ENCODE data around the gene MEIS3. TPM values are rescaled to one million over a fixed set of nuclear protein-coding genes. Genes with fewer than 3 reads are reported as not detected.
A peak's percentile ranks its signal among the peaks of the same experiment; 100 is the strongest.

The MEIS3 gene
- total and polyA plus RNA-seq, 2 experiments from 2014 or later = 20.1 to 56.1 TPM

GRCh38 chr19:47445937-47446402, 26.6 kb upstream of the MEIS3 start:
- Histone ChIP-seq H3F3A (ENCODE audit: insufficient read depth) (no peaks in the 10 kb centered on the region), H2AFZ (no peak overlapping the region), H3K36me3 (ENCODE audit: low read depth) (no peaks in the 10 kb centered on the region), H3K27me3 (replicated peaks; ENCODE audit: insufficient read depth) (peaks cover 79% of the 10 kb centered on the region), H3K9me2 (ENCODE audit: insufficient read depth) (no peaks in the 10 kb centered on the region), H3K9ac (no peak overlapping the region), H3K9me3 (ENCODE audit: low read depth) (no peaks in the 10 kb centered on the region), H3K4me3 (no peak overlapping the region), H4K20me1 (ENCODE audit: insufficient read depth) (no peaks in the 10 kb centered on the region), H3K79me2 (ENCODE audit: insufficient read depth) (no peaks in the 10 kb centered on the region), H3K4me1 (ENCODE audit: insufficient read depth) (no peaks in the 10 kb centered on the region), H3K4me2 (ENCODE audit: unreplicated experiment) (no peak overlapping the region), H3K27ac (no peak overlapping the region)
- in situ Hi-C loops (cut with MboI) = no loop called here
- 9 to 10% methylated on average over 7 to 22 of the region's 22 CpGs for WGBS, 2 experiments (ENCODE audit: low coverage in 1 of 2, low lambda C conversion rate in 2 of 2, missing lambda C conversion rate in 2 of 2)
- DNase-seq = peak; percentile 36
- TF ChIP-seq EZH2 (IDR thresholded peaks at IDR 0.05; ENCODE audit: insufficient read depth, poor library complexity, severe bottlenecking) (peak; percentile 20), EZH2phosphoT487 (IDR thresholded peaks at IDR 0.05; ENCODE audit: insufficient read depth, low read depth) (no peak)

- WGBS, 2 experiments (ENCODE audit: low coverage in 1 of 2, low lambda C conversion rate in 2 of 2, missing lambda C conversion rate in 2 of 2) = 44% methylated on average over 4 of the region's 4 CpGs
- Histone ChIP-seq H3K9me3 (ENCODE audit: low read depth) (no peaks in the 10 kb centered on the region), H3K79me2 (ENCODE audit: insufficient read depth) (no peaks in the 10 kb centered on the region), H3K4me1 (ENCODE audit: insufficient read depth) (no peaks in the 10 kb centered on the region), H3K36me3 (ENCODE audit: low read depth) (no peaks in the 10 kb centered on the region), H3K27me3 (replicated peaks; ENCODE audit: insufficient read depth) (peaks cover 79% of the 10 kb centered on the region), H3K27ac (no peak overlapping the region), H3K4me3 (no peak overlapping the region), H3F3A (ENCODE audit: insufficient read depth) (no peaks in the 10 kb centered on the region), H3K4me2 (ENCODE audit: unreplicated experiment) (no peak overlapping the region), H3K9me2 (ENCODE audit: insufficient read depth) (no peaks in the 10 kb centered on the region), H2AFZ (no peak overlapping the region), H4K20me1 (ENCODE audit: insufficient read depth) (no peaks in the 10 kb centered on the region), H3K9ac (no peak overlapping the region)
- TF ChIP-seq EZH2phosphoT487 (IDR thresholded peaks at IDR 0.05; ENCODE audit: insufficient read depth, low read depth) = no peak
- TF ChIP-seq EZH2 (IDR thresholded peaks at IDR 0.05; ENCODE audit: insufficient read depth, poor library complexity, severe bottlenecking) = peak; percentile 65
- in situ Hi-C loops (cut with MboI) = no loop called here
- no peak for DNase-seq
These were observed 26.2 kb upstream of the MEIS3 start for GRCh38 chr19:47445527-47445926.

GRCh38 chr19:47444388-47444821, 25.1 kb upstream of the MEIS3 start:
- H3K4me3 ChIP-seq = no peak overlapping the region
- H3K4me1 ChIP-seq (ENCODE audit: insufficient read depth) = no peaks in the 10 kb centered on the region
- H3K79me2 ChIP-seq (ENCODE audit: insufficient read depth) = no peaks in the 10 kb centered on the region
- no peaks in the 10 kb centered on the region for H3K9me3 ChIP-seq (ENCODE audit: low read depth)
- H3K9me2 ChIP-seq (ENCODE audit: insufficient read depth) = no peaks in the 10 kb centered on the region
- no peak overlapping the region for H3K4me2 ChIP-seq (ENCODE audit: unreplicated experiment)
- no peak for TF ChIP-seq EZH2 (IDR thresholded peaks at IDR 0.05; ENCODE audit: insufficient read depth, poor library complexity, severe bottlenecking)
- no peak for TF ChIP-seq EZH2phosphoT487 (IDR thresholded peaks at IDR 0.05; ENCODE audit: insufficient read depth, low read depth)
- H3K9ac ChIP-seq = no peak overlapping the region
- H3K27me3 ChIP-seq (replicated peaks; ENCODE audit: insufficient read depth) = peaks cover 71% of the 10 kb centered on the region
- in situ Hi-C loops (cut with MboI) = no loop called here
- 21 to 24% methylated on average over 22 of the region's 22 CpGs for WGBS, 2 experiments (ENCODE audit: low coverage in 1 of 2, low lambda C conversion rate in 2 of 2, missing lambda C conversion rate in 2 of 2)
- H3K27ac ChIP-seq = no peak overlapping the region
- H3K36me3 ChIP-seq (ENCODE audit: low read depth) = no peaks in the 10 kb centered on the region
- no peaks in the 10 kb centered on the region for H3F3A ChIP-seq (ENCODE audit: insufficient read depth)
- H2AFZ ChIP-seq = no peak overlapping the region
- no peak for DNase-seq
- no peaks in the 10 kb centered on the region for H4K20me1 ChIP-seq (ENCODE audit: insufficient read depth)

GRCh38 chr19:47443331-47443730, 24.0 kb upstream of the MEIS3 start:
- DNase-seq = no peak
- H3K27ac ChIP-seq = no peak overlapping the region
- TF ChIP-seq EZH2 (IDR thresholded peaks at IDR 0.05; ENCODE audit: insufficient read depth, poor library complexity, severe bottlenecking) = no peak
- no peak for TF ChIP-seq EZH2phosphoT487 (IDR thresholded peaks at IDR 0.05; ENCODE audit: insufficient read depth, low read depth)
- H3K9me2 ChIP-seq (ENCODE audit: insufficient read depth) = no peaks in the 10 kb centered on the region
- in situ Hi-C loops (cut with MboI) = no loop called here
- H3K79me2 ChIP-seq (ENCODE audit: insufficient read depth) = no peaks in the 10 kb centered on the region
- H3K9me3 ChIP-seq (ENCODE audit: low read depth) = no peaks in the 10 kb centered on the region
- H4K20me1 ChIP-seq (ENCODE audit: insufficient read depth) = no peaks in the 10 kb centered on the region
- WGBS, 2 experiments (ENCODE audit: low coverage in 1 of 2, low lambda C conversion rate in 2 of 2, missing lambda C conversion rate in 2 of 2) = 35 to 39% methylated on average over 12 of the region's 12 CpGs
- no peak overlapping the region for H3K9ac ChIP-seq
- H3K36me3 ChIP-seq (ENCODE audit: low read depth) = no peaks in the 10 kb centered on the region
- H3K4me3 ChIP-seq = no peak overlapping the region
- peaks cover 61% of the 10 kb centered on the region for H3K27me3 ChIP-seq (replicated peaks; ENCODE audit: insufficient read depth)
- H3F3A ChIP-seq (ENCODE audit: insufficient read depth) = no peaks in the 10 kb centered on the region
- no peak overlapping the region for H3K4me2 ChIP-seq (ENCODE audit: unreplicated experiment)
- no peak overlapping the region for H2AFZ ChIP-seq
- no peaks in the 10 kb centered on the region for H3K4me1 ChIP-seq (ENCODE audit: insufficient read depth)

GRCh38 chr19:47438793-47439220, 19.5 kb upstream of the MEIS3 start:
- H4K20me1 ChIP-seq (ENCODE audit: insufficient read depth) = no peaks in the 10 kb centered on the region
- no peaks in the 10 kb centered on the region for H3K9me3 ChIP-seq (ENCODE audit: low read depth)
- H3K9ac ChIP-seq = no peak overlapping the region
- no peak overlapping the region for H3K4me2 ChIP-seq (ENCODE audit: unreplicated experiment)
- no peaks in the 10 kb centered on the region for H3K9me2 ChIP-seq (ENCODE audit: insufficient read depth)
- no peaks in the 10 kb centered on the region for H3K4me1 ChIP-seq (ENCODE audit: insufficient read depth)
- no peak overlapping the region for H3K27ac ChIP-seq
- H3K36me3 ChIP-seq (ENCODE audit: low read depth) = no peaks in the 10 kb centered on the region
- H3K27me3 ChIP-seq (replicated peaks; ENCODE audit: insufficient read depth) = peaks cover 19% of the 10 kb centered on the region
- H3K4me3 ChIP-seq = no peak overlapping the region
- no peaks in the 10 kb centered on the region for H3F3A ChIP-seq (ENCODE audit: insufficient read depth)
- H3K79me2 ChIP-seq (ENCODE audit: insufficient read depth) = no peaks in the 10 kb centered on the region
- WGBS, 2 experiments (ENCODE audit: low coverage in 1 of 2, low lambda C conversion rate in 2 of 2, missing lambda C conversion rate in 2 of 2) = 10 to 16% methylated on average over 5 of the region's 5 CpGs
- DNase-seq = peak; percentile 20
- TF ChIP-seq EZH2 (IDR thresholded peaks at IDR 0.05; ENCODE audit: insufficient read depth, poor library complexity, severe bottlenecking) (no peak), EZH2phosphoT487 (IDR thresholded peaks at IDR 0.05; ENCODE audit: insufficient read depth, low read depth) (no peak)
- H2AFZ ChIP-seq = no peak overlapping the region
- in situ Hi-C loops (cut with MboI) = loop anchor here (5.0 kb wide), 1 partner anchor 268 kb away; no protein-coding TSS in a partner anchor
